ENCODE measurements around the gene RBFOX2.
"Not testable (repeated sequence)": the region's sequence is repeated elsewhere in the genome, so short reads cannot be mapped to it uniquely, and the experiment has no call there.

RBFOX2 gene

GRCh38 chr22:36055376-36056295 is 27.0 kb upstream of the RBFOX2 start:
- Mint-ChIP-seq H3K4me3 (no peak overlapping the region), H3K4me1 (peaks cover 5% of the 10 kb centered on the region), H3K27me3 (peaks cover 34% of the 10 kb centered on the region), H3K36me3 (no peaks in the 10 kb centered on the region), H3K9me3 (no peaks in the 10 kb centered on the region), H3K27ac (no peak overlapping the region)
- no peak for DNase-seq
- CTCF ChIA-PET, result interaction anchor here (0.6 to 2.2 kb wide), 3 partner anchors 10 to 81 kb away, joined by 3 to 13 read pairs (median 12); no protein-coding TSS in a partner anchor

- not testable (repeated sequence) for H3K4me3 Mint-ChIP-seq, DNase-seq, H3K36me3 Mint-ChIP-seq, H3K9me3 Mint-ChIP-seq, H3K27ac Mint-ChIP-seq, H3K4me1 Mint-ChIP-seq
- peaks cover 34% of the 10 kb centered on the region for H3K27me3 Mint-ChIP-seq
- CTCF ChIA-PET, result interaction anchor here (1.7 kb wide), 1 partner anchor 11 kb away, joined by 12 read pairs; no protein-coding TSS in a partner anchor
These were observed 25.8 kb upstream of the RBFOX2 start for GRCh38 chr22:36054446-36054845.

GRCh38 chr22:36053242-36054147 is 24.9 kb upstream of the RBFOX2 start:
- H3K4me1 Mint-ChIP-seq, result peaks cover 5% of the 10 kb centered on the region
- H3K9me3 Mint-ChIP-seq, result no peaks in the 10 kb centered on the region
- DNase-seq, result no peak
- no peak overlapping the region for H3K4me3 Mint-ChIP-seq
- no peaks in the 10 kb centered on the region for H3K36me3 Mint-ChIP-seq
- peaks cover 34% of the 10 kb centered on the region for H3K27me3 Mint-ChIP-seq
- CTCF ChIA-PET, result interaction anchor here (1.7 to 2.0 kb wide), 2 partner anchors 12 kb away, joined by 12 read pairs; no protein-coding TSS in a partner anchor
- H3K27ac Mint-ChIP-seq, result no peak overlapping the region

- DNase-seq, result no peak
- no peak overlapping the region for H3K4me3 Mint-ChIP-seq
- CTCF ChIA-PET, result interaction anchor here (1.2 to 2.0 kb wide), 2 partner anchors 13 to 16 kb away, joined by 4 to 12 read pairs; no protein-coding TSS in a partner anchor
- peaks cover 5% of the 10 kb centered on the region for H3K4me1 Mint-ChIP-seq
- H3K27me3 Mint-ChIP-seq, result peaks cover 31% of the 10 kb centered on the region
- H3K36me3 Mint-ChIP-seq, result no peaks in the 10 kb centered on the region
- H3K27ac Mint-ChIP-seq, result no peak overlapping the region
- H3K9me3 Mint-ChIP-seq, result no peaks in the 10 kb centered on the region
These were observed 23.9 kb upstream of the RBFOX2 start for GRCh38 chr22:36052505-36052941.

- Mint-ChIP-seq H3K27me3 (peaks cover 19% of the 10 kb centered on the region), H3K36me3 (no peaks in the 10 kb centered on the region), H3K4me3 (no peak overlapping the region), H3K27ac (no peak overlapping the region), H3K4me1 (peaks cover 5% of the 10 kb centered on the region), H3K9me3 (no peaks in the 10 kb centered on the region)
- DNase-seq, result no peak
- CTCF ChIA-PET, result interaction anchor here (1.4 kb wide), 1 partner anchor 16 kb away, joined by 6 read pairs; no protein-coding TSS in a partner anchor
These were observed 21.0 kb upstream of the RBFOX2 start for GRCh38 chr22:36049678-36049997.

GRCh38 chr22:36048911-36049677 is 20.5 kb upstream of the RBFOX2 start:
- Mint-ChIP-seq H3K27ac (no peak overlapping the region), H3K9me3 (no peaks in the 10 kb centered on the region), H3K4me3 (no peak overlapping the region), H3K27me3 (peaks cover 14% of the 10 kb centered on the region), H3K36me3 (no peaks in the 10 kb centered on the region), H3K4me1 (peaks cover 5% of the 10 kb centered on the region)
- no peak for DNase-seq
- CTCF ChIA-PET, result interaction anchor here (1.4 kb wide), 1 partner anchor 17 kb away, joined by 6 read pairs; no protein-coding TSS in a partner anchor

- peaks cover 12% of the 10 kb centered on the region for H3K27me3 Mint-ChIP-seq
- H3K36me3 Mint-ChIP-seq, DNase-seq, CTCF ChIA-PET, H3K27ac Mint-ChIP-seq, H3K4me3 Mint-ChIP-seq, H3K9me3 Mint-ChIP-seq, H3K4me1 Mint-ChIP-seq: not testable (repeated sequence)
These were observed 15.9 kb upstream of the RBFOX2 start for GRCh38 chr22:36044517-36044916.

- no peak for DNase-seq
- no peak overlapping the region for H3K4me3 Mint-ChIP-seq
- peaks cover 21% of the 10 kb centered on the region for H3K27me3 Mint-ChIP-seq
- no peaks in the 10 kb centered on the region for H3K9me3 Mint-ChIP-seq
- CTCF ChIA-PET, result interaction anchor here (1.2 kb wide), 1 partner anchor 23 kb away, joined by 3 read pairs; no protein-coding TSS in a partner anchor
- H3K36me3 Mint-ChIP-seq, result no peaks in the 10 kb centered on the region
- H3K4me1 Mint-ChIP-seq, result no peaks in the 10 kb centered on the region
- H3K27ac Mint-ChIP-seq, result no peak overlapping the region
These were observed 13.6 kb upstream of the RBFOX2 start for GRCh38 chr22:36042240-36042639.

- no peak overlapping the region for H3K4me3 Mint-ChIP-seq
- H3K27me3 Mint-ChIP-seq, result peaks cover 44% of the 10 kb centered on the region
- H3K27ac Mint-ChIP-seq, result no peak overlapping the region
- CTCF ChIA-PET, result interaction anchor here (0.7 kb wide), 1 partner anchor 22 kb away, joined by 3 read pairs; no protein-coding TSS in a partner anchor
- no peaks in the 10 kb centered on the region for H3K9me3 Mint-ChIP-seq
- H3K4me1 Mint-ChIP-seq, result no peaks in the 10 kb centered on the region
- DNase-seq, result no peak
- H3K36me3 Mint-ChIP-seq, result no peaks in the 10 kb centered on the region
These were observed 10.5 kb upstream of the RBFOX2 start for GRCh38 chr22:36039125-36039524.

GRCh38 chr22:36037102-36037758 is 8.6 kb upstream of the RBFOX2 start:
- Mint-ChIP-seq H3K27ac (no peak overlapping the region), H3K9me3 (no peaks in the 10 kb centered on the region), H3K36me3 (no peaks in the 10 kb centered on the region), H3K4me3 (no peak overlapping the region), H3K4me1 (no peaks in the 10 kb centered on the region), H3K27me3 (peaks cover 54% of the 10 kb centered on the region)
- no peak for DNase-seq
- CTCF ChIA-PET, result no interaction called here

- DNase-seq, result no peak
- H3K4me1 Mint-ChIP-seq, result no peaks in the 10 kb centered on the region
- H3K27ac Mint-ChIP-seq, result no peak overlapping the region
- H3K9me3 Mint-ChIP-seq, result no peaks in the 10 kb centered on the region
- peaks cover 61% of the 10 kb centered on the region for H3K27me3 Mint-ChIP-seq
- H3K36me3 Mint-ChIP-seq, result no peaks in the 10 kb centered on the region
- no peak overlapping the region for H3K4me3 Mint-ChIP-seq
- CTCF ChIA-PET, result no interaction called here
These were observed 7.6 kb upstream of the RBFOX2 start for GRCh38 chr22:36036167-36036624.

- CTCF ChIA-PET, result interaction anchor here (1.9 kb wide), 1 partner anchor 33 kb away, joined by 4 read pairs; no protein-coding TSS in a partner anchor
- Mint-ChIP-seq H3K27ac (no peak overlapping the region), H3K4me3 (no peak overlapping the region), H3K9me3 (no peaks in the 10 kb centered on the region), H3K36me3 (no peaks in the 10 kb centered on the region), H3K27me3 (peaks cover 73% of the 10 kb centered on the region), H3K4me1 (peaks cover 11% of the 10 kb centered on the region)
- no peak for DNase-seq
These were observed 4.0 kb upstream of the RBFOX2 start for GRCh38 chr22:36032611-36033010.

GRCh38 chr22:36029406-36029755 is 757 bp upstream of the RBFOX2 start:
- Mint-ChIP-seq H3K4me1 (peaks cover 14% of the 10 kb centered on the region), H3K36me3 (no peaks in the 10 kb centered on the region), H3K27ac (no peak overlapping the region), H3K27me3 (peaks cover 64% of the 10 kb centered on the region), H3K9me3 (no peaks in the 10 kb centered on the region), H3K4me3 (peak overlapping the region; percentile 87)
- DNase-seq, result no peak
- CTCF ChIA-PET, result interaction anchor here (0.7 to 1.8 kb wide), 2 partner anchors 36 to 707 kb away, joined by 3 to 13 read pairs; no protein-coding TSS in a partner anchor
